GM18951 (cell line): Measurements from ENCODE around the gene ACSBG1.

Source experiments
- POLR2A ChIP-seq: IDR thresholded peaks from 4 replicates; pipeline ENCODE4 v1.6.1; 2011; ENCODE audit warnings: mild to moderate bottlenecking; ENCODE audit not compliant: insufficient read length, insufficient read depth; ENCODE audit errors: extremely low read depth
- in situ Hi-C: fragments of 300-500 bp; cut with MboI; formaldehyde crosslinking; loops from one replicate; pipeline ENCODE4 v1.12.0; 2022; ENCODE audit warnings: low sequenced_read_pairs, mixed read lengths, inconsistent platforms; ENCODE audit not compliant: unreplicated experiment

ACSBG1 gene

GRCh38 chr15:78225783-78226541, 8.4 kb downstream of the ACSBG1 start:
- in situ Hi-C loops: loop anchor here (25.0 kb wide), 1 partner anchor 264 kb away; no protein-coding TSS in a partner anchor
- TF ChIP-seq POLR2A: no peak

- in situ Hi-C loops: no loop called here
- no peak for TF ChIP-seq POLR2A
Observed at GRCh38 chr15:78224023-78224411, 10.3 kb downstream of the ACSBG1 start.

GRCh38 chr15:78223396-78224022, 10.9 kb downstream of the ACSBG1 start:
- TF ChIP-seq POLR2A: no peak
- in situ Hi-C loops: no loop called here

- TF ChIP-seq POLR2A: no peak
- in situ Hi-C loops: no loop called here
Observed at GRCh38 chr15:78222745-78223395, 11.5 kb downstream of the ACSBG1 start.

- TF ChIP-seq POLR2A: no peak
- in situ Hi-C loops: no loop called here
Observed at GRCh38 chr15:78220713-78221112, 13.7 kb downstream of the ACSBG1 start.

- in situ Hi-C loops: no loop called here
Observed at GRCh38 chr15:78216276-78217104, 17.9 kb downstream of the ACSBG1 start.

GRCh38 chr15:78213956-78214355, 20.4 kb downstream of the ACSBG1 start:
- no peak for TF ChIP-seq POLR2A
- in situ Hi-C loops: no loop called here

More at GRCh38 chr15:78216276-78217104, 17.9 kb downstream of the ACSBG1 start:
- TF ChIP-seq POLR2A: no peak

GRCh38 chr15:78213425-78213750, 21.0 kb downstream of the ACSBG1 start:
- TF ChIP-seq POLR2A: no peak
- in situ Hi-C loops: no loop called here

- no peak for TF ChIP-seq POLR2A
- in situ Hi-C loops: no loop called here
Observed at GRCh38 chr15:78212546-78213424, 21.6 kb downstream of the ACSBG1 start.

- no peak for TF ChIP-seq POLR2A
Observed at GRCh38 chr15:78212008-78212407, 22.4 kb downstream of the ACSBG1 start.

GRCh38 chr15:78211189-78211921, 23.0 kb downstream of the ACSBG1 start:
- in situ Hi-C loops: no loop called here

More at GRCh38 chr15:78212008-78212407, 22.4 kb downstream of the ACSBG1 start:
- in situ Hi-C loops: no loop called here

More at GRCh38 chr15:78211189-78211921, 23.0 kb downstream of the ACSBG1 start:
- TF ChIP-seq POLR2A: no peak
